GM21423 (cell line): ENCODE results near the gene MED29.

Source experiments
- ATAC-seq: cut with Tn5 transposase; IDR thresholded peaks from one replicate; pipeline ENCODE4 v1.9.1; 2021; ENCODE audit warnings: mild to moderate bottlenecking, moderate library complexity; ENCODE audit not compliant: unreplicated experiment

The MED29 gene, protein sequence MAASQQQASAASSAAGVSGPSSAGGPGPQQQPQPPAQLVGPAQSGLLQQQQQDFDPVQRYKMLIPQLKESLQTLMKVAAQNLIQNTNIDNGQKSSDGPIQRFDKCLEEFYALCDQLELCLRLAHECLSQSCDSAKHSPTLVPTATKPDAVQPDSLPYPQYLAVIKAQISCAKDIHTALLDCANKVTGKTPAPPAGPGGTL

DNA sequence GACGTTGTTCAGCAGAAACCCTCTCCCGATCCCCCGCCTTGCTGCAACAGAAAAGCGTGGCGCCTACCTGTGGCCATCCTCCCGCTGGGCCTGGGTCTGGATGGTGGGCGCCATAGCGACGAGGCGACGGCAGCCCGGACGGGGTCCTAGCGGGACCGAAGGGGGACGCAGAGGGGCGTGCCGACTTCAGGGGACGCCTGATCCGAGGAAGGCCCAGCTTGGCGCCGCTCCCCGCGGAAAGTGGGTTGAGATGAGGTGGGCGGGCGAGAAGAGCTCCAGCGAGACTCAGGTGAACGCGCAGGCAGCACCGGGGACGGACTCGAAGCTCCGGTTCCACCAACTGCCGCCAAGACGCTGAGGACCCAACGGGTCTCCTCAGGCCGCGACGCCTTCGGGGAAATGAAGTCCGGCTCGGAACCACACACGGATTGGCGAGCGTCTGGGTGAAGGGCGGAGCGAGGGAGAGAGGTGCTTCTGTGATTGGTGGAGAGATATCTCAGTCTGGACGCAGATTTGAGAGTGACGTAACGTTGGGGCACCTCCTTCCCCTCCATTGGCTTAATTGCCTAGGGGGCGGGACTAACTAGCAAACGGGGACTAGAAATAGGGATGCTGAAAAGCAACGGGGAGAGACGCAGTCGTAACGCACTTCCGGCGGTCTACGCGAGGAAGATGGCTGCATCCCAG is at the start of gene MED29, which contains the start of gene PAF1:
Gene MED29 (plus strand): TSS at position 628 of the 687 bp plus-strand sequence. CDS start 45 bp downstream, at position 673.
Gene PAF1 (minus strand): TSS at position 356 of the 687 bp plus-strand sequence. CDS start 242 bp downstream, at position 114.
- peak; percentile 90 for ATAC-seq

DNA sequence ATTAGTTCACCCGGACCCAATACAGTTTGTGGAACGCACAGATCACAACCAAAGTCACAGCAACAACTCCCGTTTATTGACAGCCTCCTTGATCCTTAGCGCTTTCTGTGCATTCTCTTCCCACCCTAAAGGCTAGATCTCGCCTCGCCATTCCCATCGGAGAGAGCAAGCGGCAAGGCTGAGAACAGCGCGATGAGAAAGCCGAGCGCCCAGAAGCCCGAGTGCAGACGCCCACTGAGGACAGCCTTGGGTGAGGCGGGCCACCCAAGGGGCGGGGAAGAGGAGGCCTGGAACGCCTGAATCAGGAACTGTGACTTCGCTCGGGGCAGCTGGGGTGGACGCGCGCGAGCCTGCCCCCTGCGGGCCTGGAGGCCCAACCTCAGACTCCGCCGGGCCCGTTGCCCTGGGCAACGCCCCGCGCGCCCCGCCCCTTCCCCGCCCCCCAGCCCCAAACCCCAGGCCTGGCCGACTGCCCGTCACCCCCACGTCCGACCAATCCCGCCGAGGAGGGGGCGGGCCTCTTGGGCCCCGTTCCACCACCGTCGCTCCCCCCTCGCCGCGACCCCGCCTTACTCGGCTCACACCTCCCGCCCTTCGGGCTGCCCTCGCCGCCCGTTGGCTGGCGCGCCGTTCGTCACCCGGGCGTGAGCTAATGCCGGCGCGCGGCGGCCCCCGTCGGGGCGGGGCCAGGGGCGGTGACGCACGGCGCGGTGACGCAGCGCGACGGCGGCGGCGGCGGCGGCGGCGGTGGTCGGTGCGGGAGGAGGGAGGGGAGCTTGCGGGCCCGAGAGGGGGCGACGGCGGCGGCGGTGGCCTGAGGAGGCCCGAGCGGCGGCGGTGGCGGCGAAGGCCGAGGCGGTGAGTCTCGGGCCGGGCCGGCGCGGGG is 49.2 kb upstream of the MED29 start, which contains the start of gene SAMD4B:
Gene SAMD4B (plus strand): TSS at position 703 of the 886 bp plus-strand sequence. CDS start 14,473 bp downstream, outside the sequence.
- ATAC-seq: peak; percentile 84

DNA sequence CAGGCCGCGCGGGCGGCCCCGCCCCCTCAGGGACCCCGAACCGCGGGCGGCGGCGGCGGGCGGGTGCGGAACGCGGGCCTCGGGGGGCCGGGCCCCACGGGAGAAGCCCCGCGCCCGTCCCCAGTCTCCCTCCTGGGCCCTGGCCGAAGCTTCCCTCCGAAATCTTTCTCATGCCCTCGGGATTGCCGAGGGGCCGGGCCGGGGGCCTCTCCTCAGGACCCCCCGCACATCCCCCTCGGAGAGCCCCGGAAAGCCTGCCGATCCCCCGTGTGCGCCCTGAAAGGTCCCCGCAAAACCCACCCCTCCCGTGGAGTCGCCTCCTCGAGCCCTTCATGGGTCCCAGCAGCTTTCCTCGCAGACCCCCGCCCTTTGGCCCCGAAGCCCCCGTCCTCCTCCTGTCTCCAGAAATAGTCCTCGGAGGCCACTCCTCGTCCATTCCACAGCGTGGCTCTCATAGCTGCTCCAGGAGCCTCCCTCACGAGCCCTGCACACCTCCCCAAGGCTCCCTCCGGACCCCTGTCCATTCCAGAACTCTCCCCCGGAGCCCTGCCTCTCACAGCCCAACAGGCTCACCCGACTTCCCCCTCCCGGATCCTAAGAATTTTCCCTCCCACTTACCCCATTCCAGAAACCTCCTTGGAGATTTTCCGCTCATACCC is 48.4 kb upstream of the MED29 start:
- no peak for ATAC-seq

DNA sequence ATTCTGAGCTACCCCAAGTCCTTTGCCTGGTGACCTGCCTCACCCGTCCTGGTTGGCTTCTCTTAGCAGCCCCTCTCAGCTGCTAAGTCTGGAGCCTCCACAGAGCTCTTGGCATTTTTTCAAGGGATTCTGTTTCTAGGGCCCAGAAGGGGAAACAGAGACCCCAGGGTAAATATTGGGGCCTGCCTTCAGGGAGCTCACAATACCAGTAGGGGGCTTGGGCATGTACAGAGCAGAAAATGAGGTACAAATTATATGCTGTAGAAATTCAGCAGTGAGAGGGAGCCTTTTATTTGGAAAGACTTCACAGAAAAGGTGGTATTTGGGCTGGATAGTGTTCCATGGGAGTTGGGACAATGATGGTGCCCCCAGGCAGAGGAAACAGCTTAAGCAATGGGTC is 45.2 kb upstream of the MED29 start:
- ATAC-seq: no peak

DNA sequence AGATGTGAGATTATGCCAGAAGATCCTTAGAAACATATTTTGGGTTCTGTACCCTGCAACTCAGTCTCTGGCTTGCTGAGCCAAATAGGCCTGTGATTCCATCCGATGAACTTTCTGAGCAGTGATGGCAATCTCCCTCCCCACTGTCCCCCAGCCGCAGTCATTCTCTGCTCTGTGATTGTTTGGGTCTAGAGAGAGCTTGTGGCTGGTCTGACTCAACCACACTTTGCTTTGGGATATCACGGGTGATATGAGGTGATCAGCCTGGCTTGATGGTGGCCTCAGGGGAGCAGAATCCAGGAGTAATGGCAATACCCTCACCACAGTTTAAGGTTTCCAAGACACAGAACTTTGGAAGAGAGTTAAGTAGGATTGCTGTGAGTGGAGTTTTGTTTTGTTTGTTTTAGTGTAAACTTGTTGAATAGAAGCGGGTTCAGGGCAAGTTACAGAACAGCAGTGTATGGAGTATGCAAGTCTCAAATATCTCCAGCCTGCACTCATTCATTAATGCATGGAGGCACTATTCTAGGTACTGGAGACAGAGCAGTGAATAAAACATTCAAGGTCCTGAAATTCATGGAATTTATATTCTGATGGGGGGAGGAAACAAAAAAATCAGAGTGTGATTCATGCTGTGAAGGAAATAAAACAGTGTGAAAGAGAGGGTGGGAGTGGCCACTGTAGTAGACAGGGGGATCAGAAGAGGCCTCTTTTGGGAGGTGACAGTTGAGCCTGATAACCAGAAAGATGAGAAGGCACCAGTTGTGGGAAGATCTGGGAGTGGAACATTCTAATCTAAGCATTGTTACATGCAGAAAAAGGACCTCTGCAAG is 43.6 kb upstream of the MED29 start:
- no peak for ATAC-seq

DNA sequence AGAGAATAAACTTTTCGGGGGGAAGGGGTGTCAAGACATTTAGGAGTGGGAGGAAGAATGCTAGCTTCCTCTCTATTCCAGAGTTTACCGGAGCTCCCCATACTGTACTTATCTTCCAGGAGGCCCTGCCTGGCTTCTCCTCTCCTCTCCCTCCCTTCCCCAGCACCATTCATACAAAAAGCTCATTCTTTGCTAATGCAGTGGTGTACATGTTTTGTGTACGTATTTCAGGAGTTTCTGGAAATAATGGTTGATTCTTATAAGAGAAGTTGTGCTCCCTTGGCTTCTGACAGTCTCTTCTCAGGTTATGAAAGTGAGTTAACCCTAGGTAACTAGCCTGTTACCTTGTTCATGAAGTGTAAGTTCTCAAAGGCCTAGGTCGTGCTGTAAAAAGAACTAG is 41.9 kb upstream of the MED29 start:
- no peak for ATAC-seq

DNA sequence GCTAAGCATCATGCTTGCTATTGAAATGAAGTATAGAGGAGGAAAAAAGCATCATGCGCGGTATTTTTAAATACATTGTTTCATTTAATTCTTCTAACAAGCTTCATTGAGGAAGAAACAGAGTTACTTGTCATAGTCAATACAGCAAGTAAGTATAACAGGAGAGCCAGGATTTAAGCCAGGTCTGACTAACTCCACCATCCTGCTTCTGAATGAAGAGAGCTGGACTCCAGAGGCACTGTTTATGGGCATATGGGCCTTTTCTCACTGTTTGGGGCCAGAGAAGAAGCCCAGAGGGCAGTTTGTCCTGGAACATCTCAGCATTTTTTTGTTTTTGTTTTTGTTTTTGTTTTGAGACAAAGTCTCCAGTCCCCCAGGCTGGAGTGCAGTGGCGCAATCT is 41.0 kb upstream of the MED29 start:
- no peak for ATAC-seq

DNA sequence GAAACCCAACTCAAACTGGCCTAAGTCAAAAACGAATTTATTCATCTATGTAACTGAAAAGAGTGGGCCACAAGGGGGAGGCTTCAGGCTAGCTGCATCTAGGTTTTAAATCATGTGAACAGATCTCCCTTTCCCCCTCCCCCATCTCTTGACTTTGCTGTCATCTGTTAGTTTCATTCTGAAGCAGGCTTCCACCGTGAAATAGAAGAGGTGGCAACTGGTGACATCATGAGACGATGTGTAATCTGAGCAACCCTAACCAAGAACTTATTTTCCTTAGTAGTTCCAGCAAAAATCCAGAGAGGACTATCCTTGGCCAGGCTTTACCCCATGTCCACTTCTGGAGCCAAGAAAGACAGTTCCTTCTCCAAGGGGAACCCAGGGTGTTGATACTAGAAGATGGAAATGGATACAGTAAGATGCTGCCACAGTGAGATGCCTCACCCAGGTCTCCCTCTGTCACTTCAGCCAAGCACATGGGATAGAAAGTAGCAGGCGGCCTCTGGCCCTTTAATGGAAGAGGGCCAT is 39.6 kb upstream of the MED29 start:
- ATAC-seq: peak; percentile 54

DNA sequence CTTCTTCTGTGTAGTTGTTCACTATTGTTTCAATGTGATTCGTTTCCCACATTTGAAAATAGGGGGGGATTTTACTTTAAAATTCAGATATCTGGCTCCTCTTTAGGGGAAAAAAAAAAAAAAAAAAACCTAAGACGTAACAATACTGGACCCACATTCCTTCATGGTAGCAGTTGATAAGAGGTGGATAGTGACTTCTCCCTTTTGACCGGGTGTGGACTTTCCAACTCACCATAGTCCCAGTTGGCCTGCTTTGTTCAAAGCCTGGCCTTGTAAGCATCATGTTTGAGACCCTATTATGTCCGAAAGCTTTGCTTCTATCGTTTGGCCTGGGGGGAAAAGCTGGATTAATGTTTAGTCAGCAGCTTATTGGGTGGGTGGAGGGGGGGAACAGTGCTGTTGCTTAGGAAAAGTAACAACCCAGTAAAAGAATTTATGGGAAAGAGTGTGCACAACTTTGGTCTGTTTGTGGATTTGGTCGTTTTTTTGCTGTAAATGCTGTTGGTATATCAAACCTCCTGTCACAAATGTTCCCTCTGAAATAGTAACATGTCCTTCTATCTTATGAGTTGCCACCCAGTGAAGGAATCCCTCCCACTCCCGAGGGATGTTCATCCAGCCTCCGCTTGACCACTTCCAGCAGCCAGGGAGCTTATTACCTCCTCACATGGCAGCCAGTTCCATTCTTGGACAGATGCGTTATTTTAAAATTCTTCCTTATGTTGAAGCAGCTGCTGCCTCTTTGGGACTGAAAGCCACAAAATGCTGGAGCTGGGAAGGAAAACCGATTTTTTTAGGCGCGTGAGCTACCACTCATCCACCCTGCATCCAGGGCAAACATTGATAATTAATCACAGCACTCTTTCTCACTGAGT is 38.6 kb upstream of the MED29 start:
- no peak for ATAC-seq

DNA sequence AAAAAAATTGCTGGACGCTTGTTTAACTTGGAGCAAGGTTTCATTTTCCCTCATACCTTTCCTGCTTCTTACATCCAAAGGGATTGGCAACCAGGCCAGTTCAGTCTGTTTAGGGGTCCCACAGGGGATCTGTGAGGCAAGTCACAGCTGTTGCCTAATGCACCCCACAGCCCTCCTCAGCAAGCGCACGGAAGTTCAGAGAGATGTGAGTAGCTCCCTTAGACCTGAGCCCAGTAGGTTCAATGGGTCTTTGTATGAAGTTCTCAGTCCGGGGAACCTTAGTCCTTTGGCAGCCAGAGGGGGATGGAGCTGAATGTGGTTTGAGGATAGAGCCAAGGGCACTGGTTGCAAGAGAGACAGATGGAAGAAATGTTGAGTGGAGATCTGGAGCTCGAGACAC is 35.9 kb upstream of the MED29 start:
- ATAC-seq: no peak

DNA sequence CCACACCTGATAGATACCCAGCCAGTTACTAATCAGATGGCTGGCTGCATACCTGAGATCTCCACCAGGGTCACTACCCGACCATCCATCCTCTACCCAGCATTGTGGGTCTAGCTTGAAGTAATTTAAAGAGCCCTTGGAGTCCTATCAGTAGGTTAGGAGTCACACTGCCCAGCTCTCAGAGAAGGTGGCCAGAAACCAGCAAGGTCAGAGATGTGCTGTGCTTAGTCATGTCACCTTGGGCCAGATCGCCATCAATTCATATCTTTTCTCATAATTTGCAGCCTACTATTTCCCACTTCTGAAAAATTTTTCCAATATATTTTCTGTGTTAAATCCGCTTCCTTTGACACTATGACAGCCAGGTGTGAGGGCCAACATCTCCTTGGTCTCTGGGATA is 35.1 kb upstream of the MED29 start:
- ATAC-seq: no peak

DNA sequence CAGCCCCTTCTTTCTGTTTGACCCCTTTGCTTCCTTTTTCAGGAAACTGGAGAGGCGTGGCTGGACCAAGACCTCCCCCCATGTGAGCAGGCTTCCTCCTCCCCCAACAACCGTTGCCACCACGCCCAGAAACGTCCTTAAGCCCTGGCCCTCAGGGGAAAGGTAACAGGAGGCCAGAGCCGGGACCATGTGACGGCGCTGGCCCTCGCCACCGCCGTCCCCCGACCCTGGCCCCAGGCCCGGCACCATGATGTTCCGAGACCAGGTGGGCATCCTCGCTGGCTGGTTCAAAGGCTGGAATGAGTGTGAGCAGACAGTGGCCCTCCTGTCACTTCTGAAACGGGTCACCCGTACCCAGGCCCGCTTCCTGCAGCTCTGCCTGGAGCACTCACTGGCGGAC is 34.5 kb upstream of the MED29 start:
- no peak for ATAC-seq

DNA sequence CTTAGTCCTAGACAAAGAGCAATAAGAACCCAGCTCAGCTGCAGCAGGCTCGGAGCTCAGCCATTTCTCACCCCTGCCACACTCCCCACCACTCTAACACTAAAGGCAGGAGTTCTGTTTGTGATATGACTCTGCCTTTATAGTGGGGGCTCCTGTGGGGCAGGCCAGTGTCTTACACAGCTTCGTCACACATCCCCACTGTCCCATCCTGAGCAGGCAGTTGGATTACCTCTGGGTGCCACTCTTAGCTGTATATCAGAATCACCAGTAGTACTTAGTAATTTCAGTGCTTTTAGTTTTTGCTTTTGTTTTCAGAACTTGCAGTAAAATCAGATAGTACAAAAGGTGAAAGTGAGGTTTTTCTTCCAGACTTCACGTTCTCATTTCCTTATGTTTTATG is 32.2 kb upstream of the MED29 start:
- ATAC-seq: no peak

DNA sequence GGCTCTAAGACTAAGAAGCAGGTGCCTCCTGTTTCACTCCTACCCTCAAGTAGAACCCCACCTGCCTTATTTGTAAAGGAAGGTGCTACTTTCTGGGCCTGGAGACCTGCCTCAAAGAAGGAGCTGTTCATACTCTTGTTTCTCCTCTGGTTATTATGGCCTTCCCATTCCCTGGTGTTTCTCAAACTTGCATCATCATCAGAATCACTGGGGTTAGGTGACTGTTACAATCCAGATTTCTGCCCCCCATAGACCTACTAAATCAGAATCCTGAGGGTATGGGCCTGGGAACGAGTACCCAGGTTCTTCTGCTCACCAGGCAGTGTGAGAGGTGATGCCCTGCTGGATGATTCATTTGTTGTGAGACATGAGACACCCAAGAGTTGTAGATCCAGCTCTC is 30.6 kb upstream of the MED29 start:
- ATAC-seq: no peak

DNA sequence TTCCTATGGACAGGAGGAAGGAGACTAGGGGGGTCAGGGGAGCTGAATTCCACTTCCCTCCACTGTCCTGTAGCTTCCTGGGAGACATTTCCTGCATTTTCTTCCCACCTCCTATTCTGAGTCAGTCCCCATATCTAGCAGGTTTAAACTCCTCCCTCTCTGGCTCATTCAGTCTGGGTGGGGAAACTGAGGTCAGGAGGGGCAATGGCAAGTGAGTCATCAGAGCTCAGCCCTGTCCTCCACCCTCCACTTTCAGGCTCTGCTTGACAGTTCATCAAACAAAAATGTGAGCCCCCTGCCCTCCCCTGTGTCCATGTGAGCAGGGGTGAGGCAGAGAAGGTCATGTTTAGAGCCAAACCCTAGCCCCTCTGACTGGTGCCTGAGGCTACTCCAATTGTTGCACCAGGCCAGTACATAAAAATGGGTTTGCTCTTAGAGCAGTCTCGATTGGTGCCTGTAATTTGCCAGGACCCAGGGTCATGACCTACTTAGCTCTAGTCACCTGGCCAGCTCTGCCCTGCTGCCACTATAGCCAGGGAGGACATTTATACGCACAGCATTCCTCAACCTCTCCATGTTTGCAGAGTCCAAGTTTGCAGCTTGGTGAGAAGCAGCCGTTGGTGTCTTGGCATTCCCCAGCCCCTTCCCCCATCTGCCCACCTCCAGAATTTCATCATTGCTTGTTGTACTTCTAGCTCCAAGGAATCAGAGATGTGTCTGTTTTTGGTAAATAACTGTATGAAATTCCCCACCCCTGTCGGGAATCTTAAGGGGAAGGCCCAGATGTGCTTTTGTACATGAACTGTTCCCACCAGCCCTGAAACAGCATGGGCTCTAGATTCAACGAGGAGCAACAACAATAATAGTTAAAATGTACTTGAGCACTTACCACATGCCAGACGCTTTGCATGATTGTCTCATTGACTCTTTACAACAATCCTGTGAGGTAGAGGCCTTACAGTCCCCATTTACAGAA is 28.2 kb upstream of the MED29 start:
- ATAC-seq: no peak

DNA sequence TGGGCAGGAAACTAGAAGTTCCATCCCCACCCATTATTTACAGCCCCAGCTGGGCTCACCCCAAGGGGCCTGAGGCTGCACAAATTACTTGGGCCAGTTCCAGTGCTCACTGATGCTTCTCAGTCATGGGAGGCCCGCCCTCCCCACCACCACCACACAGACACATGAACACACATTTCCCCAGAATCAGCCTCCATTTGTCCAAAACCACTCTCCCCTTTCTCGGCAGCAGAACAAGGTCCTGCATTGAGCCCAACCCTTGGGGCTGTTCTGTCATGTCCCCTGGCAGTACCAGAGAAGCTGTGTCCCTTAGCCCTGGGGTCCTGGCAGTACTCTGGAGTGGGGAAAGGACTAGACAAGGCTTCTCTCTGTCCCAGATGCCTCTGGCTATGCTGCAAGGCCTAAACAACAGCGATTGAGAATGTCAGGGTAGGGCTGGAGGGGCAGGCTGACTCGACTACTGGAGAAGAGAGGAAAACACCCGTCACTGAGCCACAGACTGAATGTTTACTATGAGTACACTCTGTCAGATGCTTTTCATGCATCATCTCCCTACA is 27.2 kb upstream of the MED29 start:
- ATAC-seq: no peak

DNA sequence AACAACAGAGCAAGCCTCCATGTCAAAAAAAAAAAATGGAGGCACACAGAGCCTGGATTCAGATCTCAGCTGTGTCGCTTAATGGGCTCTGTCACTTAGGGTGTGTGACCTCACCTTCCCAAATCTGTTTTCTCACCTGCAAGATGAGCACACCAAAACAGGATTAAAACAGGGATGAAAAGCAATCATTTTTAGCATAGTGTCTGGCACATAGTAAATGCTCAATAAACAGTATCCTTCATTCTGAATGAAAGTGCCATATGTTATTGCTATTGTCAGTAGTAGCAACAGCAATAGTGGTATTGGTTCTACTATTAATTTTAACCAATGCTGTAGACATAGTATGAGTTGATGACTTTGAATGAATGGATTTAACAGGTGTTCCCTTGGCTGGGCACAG is 25.6 kb upstream of the MED29 start:
- ATAC-seq: no peak
